Measurements from ENCODE around the gene PDSS1.
"Not testable (repeated sequence)": the region's sequence is repeated elsewhere in the genome, so short reads cannot be mapped to it uniquely, and the experiment has no call there.

Gene PDSS1, protein sequence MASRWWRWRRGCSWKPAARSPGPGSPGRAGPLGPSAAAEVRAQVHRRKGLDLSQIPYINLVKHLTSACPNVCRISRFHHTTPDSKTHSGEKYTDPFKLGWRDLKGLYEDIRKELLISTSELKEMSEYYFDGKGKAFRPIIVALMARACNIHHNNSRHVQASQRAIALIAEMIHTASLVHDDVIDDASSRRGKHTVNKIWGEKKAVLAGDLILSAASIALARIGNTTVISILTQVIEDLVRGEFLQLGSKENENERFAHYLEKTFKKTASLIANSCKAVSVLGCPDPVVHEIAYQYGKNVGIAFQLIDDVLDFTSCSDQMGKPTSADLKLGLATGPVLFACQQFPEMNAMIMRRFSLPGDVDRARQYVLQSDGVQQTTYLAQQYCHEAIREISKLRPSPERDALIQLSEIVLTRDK

DNA sequence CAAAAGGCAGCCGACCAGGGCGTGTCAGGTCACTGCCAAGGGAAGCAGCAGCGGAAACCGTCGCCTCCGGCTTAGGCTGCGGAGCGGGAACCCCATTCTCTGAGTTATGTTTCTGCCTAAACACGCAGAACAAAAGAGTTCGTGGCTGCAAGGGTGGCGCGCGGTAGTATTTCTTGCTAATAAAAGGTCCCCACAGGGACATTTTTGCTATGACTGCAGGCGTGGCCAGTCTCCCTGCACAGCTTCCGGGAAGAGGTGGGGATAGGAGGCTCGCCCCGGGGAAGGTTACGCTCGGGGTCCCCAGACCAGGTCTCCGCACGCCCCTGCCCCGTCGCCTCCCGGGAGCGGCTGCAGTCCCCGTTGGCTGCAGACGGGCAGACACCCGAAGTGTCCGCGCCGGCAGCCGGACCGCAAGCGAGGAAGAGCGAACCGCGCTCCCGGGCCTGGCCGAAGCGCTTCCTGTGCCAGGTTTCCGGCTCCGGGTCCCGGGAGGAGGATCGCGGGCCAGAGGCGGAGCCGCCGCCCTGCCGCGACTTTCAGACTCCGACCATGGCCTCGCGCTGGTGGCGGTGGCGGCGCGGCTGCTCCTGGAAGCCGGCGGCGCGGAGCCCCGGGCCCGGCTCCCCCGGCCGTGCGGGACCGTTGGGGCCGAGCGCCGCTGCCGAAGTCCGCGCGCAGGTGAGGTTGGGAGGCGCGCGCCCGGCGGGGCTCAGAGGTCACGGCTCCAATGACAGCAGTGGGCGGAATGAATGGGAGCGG is at the start of gene PDSS1:
Gene PDSS1 (plus strand): TSS at position 539 of the 759 bp plus-strand sequence. CDS start 11 bp downstream, at position 550.
- no peak for DNase-seq

GRCh38 chr10:26648245-26648636 is 49.3 kb upstream of the PDSS1 start:
- not testable (repeated sequence) for DNase-seq

DNA sequence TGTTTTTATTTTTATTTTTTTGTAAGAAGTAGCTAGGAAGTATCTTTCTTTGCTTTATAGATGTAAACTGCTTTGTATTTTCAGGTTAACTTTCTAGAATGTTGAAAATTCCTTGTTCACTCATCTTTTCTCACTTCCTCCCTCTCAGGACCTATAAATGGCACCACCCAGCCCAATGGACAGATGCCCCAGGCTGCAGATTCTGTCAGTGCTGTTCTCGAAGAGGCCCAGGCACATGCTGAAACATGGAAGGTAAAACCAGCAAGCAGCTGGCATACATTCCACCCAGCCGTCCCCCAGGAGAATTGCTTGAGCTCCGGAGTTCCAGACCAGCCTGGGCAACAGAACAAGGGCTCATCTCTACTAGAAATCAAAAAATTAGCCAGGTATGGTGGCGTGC is 47.1 kb upstream of the PDSS1 start:
- no peak for DNase-seq

GRCh38 chr10:26651476-26651875 is 46.0 kb upstream of the PDSS1 start:
- DNase-seq, result not testable (repeated sequence)

DNA sequence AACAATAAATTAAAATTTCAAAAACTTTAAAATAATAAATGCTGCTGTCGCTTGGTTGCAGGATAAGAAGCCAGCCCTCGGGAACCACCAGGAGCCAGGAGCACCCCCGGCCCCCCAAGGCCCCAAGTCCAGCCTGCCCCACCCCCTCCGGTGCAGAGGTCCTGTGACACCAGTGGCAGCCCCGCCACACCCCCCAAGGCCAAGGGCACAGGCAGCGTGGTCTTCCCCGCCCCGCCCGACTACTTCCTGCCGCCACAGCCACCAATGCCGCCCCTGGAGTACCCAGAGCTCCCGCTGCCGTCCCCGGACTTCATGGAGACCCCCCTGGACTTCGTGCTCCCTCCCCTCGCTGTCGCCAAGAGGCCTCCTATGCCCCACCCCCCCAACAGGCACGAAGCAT is 44.5 kb upstream of the PDSS1 start:
- DNase-seq, result no peak

GRCh38 chr10:26655746-26656145 is 41.8 kb upstream of the PDSS1 start:
- no peak for DNase-seq

GRCh38 chr10:26662864-26663263 is 34.6 kb upstream of the PDSS1 start:
- no peak for DNase-seq

DNA sequence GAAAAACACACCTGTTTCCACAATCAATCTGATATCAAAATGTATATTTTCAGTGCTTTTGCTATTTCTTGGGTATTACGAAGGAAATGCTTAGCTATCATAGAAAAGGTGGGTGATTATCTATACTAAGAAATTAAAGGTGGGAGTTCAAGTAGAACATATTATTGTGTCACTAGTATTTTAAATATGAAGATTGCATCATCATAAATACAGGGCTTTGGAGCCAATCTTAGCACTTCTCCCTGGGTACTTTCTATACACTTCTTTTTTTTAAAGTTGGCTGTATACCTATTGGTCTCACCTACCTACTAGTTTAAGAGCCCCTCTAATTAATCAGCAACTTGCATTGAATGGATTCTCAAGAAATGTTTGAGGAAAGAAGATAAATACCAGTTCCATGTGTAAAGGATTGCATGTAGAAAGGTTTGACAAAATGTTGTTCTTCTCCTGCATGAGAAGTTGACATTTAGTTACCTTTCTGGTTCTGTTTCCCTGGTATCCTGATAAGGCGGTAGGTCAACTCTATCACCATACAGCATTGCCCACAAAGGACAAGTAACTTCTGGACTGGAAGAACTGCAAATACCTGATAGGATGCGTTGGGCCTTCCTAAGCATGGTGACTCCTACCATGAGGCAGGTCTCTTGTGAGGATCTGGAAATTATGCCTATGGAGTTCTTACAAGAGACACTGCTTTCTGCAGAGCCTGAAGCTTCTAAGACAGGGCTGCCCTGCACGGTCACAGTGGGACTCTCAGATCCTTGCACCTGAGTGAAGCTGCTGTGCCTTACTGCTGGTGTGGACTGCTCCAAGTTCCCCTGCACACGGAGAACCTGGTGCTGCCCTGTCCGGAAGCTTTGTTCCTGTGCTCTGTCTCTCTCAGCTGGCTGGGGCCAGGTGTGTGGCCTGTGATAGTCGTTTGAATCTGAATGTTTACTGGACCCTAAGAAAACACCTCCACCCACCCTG is 32.1 kb upstream of the PDSS1 start:
- DNase-seq, result no peak

GRCh38 chr10:26675873-26676257 is 21.6 kb upstream of the PDSS1 start:
- DNase-seq, result no peak

- DNase-seq, result no peak
Observed at GRCh38 chr10:26679588-26679987, 17.9 kb upstream of the PDSS1 start.

DNA sequence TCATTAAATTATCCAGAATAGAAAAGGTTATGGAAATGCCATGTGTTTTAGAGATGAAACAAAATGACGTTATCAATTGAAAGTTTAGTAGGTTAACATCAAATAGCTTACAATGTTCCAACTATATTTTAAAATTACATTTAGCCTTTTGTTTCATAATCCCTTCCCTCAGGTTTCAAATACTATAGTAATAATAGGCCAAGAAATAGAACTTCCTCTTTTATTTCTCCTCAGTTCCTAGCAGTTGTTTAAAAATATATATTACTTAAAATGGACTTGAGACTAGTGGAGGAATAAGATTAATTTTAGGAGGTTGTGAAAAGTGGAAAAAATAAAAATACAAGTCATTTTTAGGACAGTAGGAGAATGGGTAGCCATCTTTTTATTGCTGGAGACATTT is 16.4 kb upstream of the PDSS1 start:
- no peak for DNase-seq

- not testable (repeated sequence) for DNase-seq
Observed at GRCh38 chr10:26681971-26682370, 15.5 kb upstream of the PDSS1 start.

DNA sequence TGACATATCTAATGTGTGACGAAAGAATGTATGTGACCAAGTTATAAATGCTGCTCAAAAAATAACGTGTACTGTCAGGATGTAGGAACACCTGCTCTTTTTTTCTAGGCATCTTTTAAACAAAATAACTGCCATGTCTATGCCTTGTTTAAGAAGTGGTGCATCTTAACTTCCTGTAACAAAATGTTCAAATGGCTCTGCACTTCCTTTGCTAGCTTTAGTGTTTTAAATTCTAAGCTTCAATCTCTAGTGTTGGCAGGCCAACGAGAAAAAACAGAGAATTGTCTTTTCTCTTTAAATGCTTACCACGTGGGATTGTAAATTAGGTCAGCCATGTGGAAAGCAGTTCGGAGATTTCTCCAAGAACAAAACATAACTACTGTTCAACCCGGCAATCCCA is 14.6 kb upstream of the PDSS1 start:
- no peak for DNase-seq

GRCh38 chr10:26684667-26685264 is 12.7 kb upstream of the PDSS1 start:
- not testable (repeated sequence) for DNase-seq

DNA sequence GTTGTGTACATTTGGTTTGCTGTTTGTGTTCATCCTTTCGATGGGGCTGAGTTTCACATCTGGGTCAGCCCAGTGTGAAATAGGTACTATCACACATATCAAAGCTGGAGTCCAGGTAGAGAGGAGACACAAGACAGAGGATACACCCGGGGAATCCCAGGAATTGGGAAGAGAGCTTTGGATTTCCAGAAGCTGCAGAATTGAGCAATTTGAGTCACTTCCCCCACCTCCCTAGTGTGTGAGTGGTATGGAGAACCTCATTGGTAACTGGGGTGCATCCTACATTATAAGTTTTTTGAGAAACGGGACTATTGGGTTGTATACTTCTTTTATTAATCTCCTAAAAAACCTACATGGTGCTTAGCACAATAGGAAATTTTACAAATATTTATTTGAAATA is 12.1 kb upstream of the PDSS1 start:
- DNase-seq, result no peak

- DNase-seq, result no peak
Observed at GRCh38 chr10:26689399-26689798, 8.1 kb upstream of the PDSS1 start.

DNA sequence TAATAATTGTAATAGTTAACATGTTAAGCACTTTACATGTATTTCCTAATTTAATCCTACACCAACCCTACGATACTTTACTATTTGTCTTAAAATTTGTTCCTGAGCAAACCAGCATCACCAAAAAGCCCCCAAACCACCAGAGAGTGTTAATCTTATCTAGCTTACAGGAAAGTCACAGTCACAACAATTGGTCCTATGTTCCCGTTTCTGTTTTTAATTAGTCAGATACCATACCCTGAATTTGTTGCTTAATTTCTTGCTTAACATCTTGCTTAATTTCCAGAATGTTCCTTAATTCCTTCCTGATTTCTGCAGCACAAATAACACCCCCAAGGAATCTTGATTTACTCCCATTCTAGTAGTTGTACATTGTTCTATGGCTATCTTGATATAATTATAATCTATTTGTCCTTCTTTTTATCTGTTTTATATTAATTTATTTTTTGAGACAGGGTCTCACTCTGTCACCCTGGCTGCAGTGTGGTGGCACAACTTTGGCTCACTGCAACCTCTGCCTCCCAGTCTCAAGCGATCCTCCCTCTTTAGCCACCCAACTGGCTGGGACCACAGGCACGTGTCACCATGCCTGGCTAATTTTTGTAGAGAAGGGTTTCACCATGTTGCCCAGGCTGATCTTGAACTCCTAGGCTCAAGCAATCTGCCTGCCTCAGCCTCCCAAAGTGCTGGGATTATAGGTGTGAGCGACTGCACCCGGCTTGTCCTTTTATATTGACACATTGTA is 6.6 kb upstream of the PDSS1 start:
- DNase-seq, result no peak

DNA sequence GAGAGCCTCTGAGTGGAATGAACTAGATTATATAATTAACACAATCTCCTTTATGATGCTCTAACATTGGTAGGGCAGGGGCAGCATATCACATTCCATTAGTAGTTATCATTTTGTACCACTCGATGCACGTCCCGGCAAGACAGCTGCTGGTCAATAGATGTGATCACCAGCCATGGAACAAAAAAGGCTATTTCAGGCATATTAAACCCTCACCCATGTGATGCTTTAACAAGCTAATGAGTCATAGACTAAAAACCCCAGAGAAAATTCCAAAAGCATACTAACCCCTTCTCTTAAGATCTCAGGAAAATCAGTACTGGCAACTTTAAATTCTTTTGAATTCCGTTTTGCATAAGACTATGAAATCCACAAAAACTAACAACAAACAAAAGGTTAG is 3.0 kb upstream of the PDSS1 start:
- not testable (repeated sequence) for DNase-seq

- no peak for DNase-seq
Observed at GRCh38 chr10:26696786-26697162, 727 bp upstream of the PDSS1 start.

- no peak for DNase-seq
Observed at GRCh38 chr10:26697922-26698608, 564 bp downstream of the PDSS1 start.

DNA sequence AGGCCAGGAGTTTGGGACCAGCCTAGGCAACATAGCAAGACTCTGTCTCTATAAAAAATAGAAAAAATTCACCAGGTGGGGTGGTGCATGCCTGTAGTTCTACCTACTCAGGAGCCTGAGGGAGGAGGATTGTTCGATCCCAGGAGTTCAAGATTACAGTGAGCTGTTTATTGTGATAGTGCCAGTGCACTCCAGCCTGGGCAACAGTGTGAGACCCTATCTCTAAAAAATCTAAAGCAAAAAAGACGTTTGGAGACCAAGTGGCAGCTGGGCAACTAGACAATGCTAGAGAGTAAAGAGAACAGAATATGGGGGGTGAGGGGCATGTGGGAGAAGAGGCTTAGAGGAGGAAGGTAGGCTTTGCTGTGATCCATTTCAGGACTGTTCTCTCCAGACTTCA is 1.4 kb downstream of the PDSS1 start:
- no peak for DNase-seq
